Activated T-cell treated with anti-CD3 and anti-CD28 coated beads, Interleukin-2, amount 50 U/mL, for 24 hours (primary cell): ENCODE results near the gene CIAO3.

Experiments used
- DNase-seq: peaks from one replicate; pipeline ENCODE4 v3.0.0-alpha.2; 2020
- H3K27ac Mint-ChIP-seq: 2 replicates; pipeline ENCODE4 v1.8.0; 2020; ENCODE audit warnings: mild to moderate bottlenecking, mixed read lengths
- H3K27me3 Mint-ChIP-seq: 2 replicates; pipeline ENCODE4 v1.8.0; 2020; ENCODE audit warnings: mixed read lengths
- H3K36me3 Mint-ChIP-seq: 2 replicates; pipeline ENCODE4 v1.8.0; 2020; ENCODE audit warnings: low read depth, mixed read lengths
- H3K4me1 Mint-ChIP-seq: 2 replicates; pipeline ENCODE4 v1.8.0; 2020; ENCODE audit warnings: low read depth, mixed read lengths
- H3K4me3 Mint-ChIP-seq: 2 replicates; pipeline ENCODE4 v1.8.0; 2020; ENCODE audit warnings: mild to moderate bottlenecking, moderate library complexity, mixed read lengths
- H3K9me3 Mint-ChIP-seq: 2 replicates; pipeline ENCODE4 v1.8.0; 2020; ENCODE audit warnings: mixed read lengths

The CIAO3 gene

DNA sequence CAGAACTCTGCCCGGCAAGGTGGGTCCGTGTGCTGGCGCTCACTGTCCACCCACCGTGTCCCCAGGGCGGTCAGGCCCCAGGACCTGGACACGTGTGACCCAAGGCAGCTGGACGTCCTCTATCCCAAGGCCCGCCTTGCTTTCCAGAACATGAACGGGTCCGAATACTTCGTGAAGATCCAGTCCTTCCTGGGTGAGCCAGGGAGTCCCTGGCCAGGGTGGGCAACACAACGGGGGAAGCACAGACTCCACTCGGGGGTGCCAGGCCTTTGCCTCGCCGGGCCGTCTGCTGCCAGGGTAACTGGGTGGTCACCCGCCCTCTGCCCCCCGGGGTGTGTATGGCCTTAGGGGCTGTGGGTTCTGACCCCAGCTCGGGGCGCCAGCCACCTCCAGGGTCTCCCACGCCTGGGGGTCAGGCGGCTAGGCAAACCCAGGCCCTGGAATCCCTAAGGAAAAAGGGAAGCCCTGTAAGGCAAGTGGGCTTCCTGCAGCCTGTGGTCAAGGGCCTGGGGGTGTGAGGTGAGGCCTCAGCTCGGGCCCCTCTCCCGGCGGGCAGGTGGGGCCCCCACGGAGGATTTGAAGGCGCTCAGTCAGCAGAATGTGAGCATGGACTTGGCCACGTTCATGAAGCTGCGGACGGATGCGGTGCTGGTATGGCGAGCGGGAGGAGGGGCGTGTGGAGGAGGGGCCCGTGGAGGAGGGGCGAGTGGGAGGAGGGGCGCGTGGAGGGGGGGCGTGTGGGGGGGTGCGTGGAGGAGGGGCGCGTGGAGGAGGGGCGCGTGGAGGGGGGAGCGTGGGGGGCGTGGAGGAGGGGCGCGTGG, 26.2 kb upstream of the CIAO3 start:
- Mint-ChIP-seq H3K27me3 (no peaks in the 10 kb centered on the region), H3K36me3 (no peaks in the 10 kb centered on the region), H3K4me1 (no peaks in the 10 kb centered on the region), H3K4me3 (no peak overlapping the region), H3K9me3 (no peaks in the 10 kb centered on the region), H3K27ac (no peak overlapping the region)
- no peak for DNase-seq

DNA sequence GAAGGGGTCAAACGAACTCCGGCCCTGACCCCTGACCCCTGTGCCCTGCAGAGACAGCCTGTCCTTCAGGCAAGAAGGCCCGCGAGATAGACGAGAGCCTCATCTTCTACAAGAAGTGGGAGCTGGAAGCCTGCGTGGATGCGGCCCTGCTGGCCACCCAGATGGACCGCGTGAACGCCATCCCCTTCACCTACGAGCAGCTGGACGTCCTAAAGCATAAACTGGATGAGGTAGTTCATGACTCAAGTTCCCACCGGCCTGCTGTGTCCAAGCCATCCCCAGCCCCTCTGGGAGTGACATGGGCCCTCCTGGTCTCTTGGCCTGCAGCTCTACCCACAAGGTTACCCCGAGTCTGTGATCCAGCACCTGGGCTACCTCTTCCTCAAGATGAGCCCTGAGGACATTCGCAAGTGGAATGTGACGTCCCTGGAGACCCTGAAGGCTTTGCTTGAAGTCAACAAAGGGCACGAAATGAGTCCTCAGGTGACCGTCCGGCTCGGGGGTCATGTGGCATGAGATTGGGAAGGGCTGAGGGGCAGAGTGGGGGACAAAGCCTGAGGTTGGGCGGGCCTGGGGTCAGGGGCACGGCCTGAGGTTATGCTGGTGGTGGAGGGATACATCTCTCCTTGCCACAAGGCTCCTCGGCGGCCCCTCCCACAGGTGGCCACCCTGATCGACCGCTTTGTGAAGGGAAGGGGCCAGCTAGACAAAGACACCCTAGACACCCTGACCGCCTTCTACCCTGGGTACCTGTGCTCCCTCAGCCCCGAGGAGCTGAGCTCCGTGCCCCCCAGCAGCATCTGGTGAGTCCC, 25.4 kb upstream of the CIAO3 start:
- Mint-ChIP-seq H3K36me3 (no peaks in the 10 kb centered on the region), H3K9me3 (no peaks in the 10 kb centered on the region), H3K27ac (no peak overlapping the region), H3K4me3 (no peak overlapping the region), H3K4me1 (no peaks in the 10 kb centered on the region), H3K27me3 (no peaks in the 10 kb centered on the region)
- no peak for DNase-seq

DNA sequence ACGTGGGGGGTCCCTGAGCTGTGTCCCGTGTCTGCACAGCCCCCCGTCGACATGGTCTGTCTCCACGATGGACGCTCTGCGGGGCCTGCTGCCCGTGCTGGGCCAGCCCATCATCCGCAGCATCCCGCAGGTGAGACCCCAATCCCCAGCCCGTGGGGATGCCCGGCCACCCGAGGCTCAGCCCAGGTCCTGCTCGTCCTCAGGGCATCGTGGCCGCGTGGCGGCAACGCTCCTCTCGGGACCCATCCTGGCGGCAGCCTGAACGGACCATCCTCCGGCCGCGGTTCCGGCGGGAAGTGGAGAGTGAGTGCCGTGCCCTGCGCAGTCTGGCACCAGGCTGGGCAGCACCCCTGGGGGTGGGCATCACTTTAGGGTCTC, 24.7 kb upstream of the CIAO3 start:
- no peak for DNase-seq
- no peaks in the 10 kb centered on the region for H3K36me3 Mint-ChIP-seq
- H3K27ac Mint-ChIP-seq: no peak overlapping the region
- H3K4me1 Mint-ChIP-seq: no peaks in the 10 kb centered on the region
- no peaks in the 10 kb centered on the region for H3K27me3 Mint-ChIP-seq
- H3K9me3 Mint-ChIP-seq: no peaks in the 10 kb centered on the region
- H3K4me3 Mint-ChIP-seq: no peak overlapping the region

DNA sequence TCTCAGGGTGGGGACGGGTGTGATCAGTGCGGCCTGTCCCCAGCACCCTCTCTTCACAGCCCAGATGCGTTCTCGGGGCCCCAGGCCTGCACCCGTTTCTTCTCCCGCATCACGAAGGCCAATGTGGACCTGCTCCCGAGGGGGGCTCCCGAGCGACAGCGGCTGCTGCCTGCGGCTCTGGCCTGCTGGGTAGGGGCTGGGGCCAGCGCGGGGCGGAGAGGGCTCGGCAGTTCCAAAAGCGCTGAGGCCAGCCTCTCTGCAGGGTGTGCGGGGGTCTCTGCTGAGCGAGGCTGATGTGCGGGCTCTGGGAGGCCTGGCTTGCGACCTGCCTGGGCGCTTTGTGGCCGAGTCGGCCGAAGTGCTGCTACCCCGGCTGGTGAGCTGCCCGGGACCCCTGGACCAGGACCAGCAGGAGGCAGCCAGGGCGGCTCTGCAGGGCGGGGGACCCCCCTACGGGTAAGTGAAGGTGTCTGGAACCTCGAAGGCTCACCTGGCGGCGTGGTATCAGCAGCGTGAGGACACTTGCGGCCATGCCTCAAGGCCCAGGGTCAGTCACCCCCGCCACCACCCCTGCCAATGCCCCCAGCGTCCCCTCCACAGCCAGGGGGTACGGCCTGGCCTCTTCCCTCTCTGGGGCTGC, 24.2 kb upstream of the CIAO3 start:
- no peak overlapping the region for H3K27ac Mint-ChIP-seq

DNA sequence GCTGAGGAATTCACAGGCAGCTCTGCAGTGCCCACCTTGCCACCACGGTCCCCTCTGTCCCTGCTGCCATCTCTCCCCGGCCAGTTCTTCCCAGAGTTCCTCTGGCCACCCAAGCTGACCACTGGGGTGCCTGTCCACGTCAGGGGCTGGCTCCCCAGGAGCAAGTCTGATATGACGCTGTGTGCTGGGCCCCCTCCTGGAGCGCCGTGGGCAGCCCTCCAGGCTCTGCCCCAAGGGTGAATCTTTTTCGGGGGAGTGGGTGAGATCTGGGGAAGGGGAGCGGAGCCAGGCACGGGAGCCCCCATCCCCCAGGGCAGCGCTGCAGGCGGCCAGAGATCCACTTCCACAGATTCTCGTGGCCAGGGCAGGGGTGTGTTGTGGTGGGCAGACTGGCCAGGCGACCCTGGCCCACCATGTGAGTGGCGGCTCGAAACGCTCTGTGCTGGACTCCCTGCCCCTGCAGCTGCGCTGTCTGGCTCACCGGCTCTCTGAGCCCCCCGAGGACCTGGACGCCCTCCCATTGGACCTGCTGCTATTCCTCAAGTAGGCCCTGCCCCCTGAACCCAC, 23.5 kb upstream of the CIAO3 start:
- Mint-ChIP-seq H3K27ac (no peak overlapping the region), H3K27me3 (no peaks in the 10 kb centered on the region), H3K4me1 (no peaks in the 10 kb centered on the region), H3K36me3 (no peaks in the 10 kb centered on the region), H3K9me3 (no peaks in the 10 kb centered on the region), H3K4me3 (no peak overlapping the region)
- DNase-seq: no peak

More for the DNA sequence above, 24.2 kb upstream of the CIAO3 start:
- H3K9me3 Mint-ChIP-seq: no peaks in the 10 kb centered on the region
- H3K27me3 Mint-ChIP-seq: no peaks in the 10 kb centered on the region
- DNase-seq: no peak
- no peak overlapping the region for H3K4me3 Mint-ChIP-seq
- H3K4me1 Mint-ChIP-seq: no peaks in the 10 kb centered on the region
- H3K36me3 Mint-ChIP-seq: no peaks in the 10 kb centered on the region

DNA sequence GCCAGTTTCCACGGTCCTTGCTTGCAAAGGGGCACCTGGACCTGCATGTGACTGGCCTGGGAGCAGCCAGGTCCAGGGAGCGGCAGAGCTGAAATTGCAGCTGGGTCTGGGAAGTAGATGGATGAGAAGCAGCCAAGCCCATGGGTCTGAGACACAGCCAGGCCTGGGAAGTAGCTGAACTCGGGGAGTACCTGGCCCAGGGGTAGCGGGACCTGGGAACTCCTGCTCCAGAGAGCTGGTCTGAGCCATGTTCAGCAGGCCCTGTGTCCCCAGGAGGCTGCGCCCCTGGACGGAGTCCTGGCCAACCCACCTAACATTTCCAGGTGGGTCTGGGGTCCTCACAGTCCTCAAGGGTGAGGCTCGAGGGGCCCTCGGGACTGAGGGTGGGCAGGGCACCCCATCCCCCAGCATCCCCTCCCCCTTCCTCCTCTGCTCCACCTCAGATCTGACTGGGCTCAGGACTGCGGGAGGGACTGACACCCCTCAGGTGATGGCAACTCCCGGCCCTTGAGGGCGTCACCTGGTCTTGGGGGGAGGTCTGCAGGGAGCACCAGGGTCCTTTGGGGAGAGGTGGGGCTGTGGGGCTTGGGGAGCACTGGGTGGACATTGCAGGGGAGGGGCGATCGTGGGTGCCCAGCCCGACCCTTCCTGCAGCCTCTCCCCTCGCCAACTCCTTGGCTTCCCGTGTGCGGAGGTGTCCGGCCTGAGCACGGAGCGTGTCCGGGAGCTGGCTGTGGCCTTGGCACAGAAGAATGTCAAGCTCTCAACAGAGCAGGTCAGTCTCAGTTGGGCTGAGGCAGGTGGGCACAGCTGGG, 22.8 kb upstream of the CIAO3 start:
- DNase-seq: no peak
- Mint-ChIP-seq H3K4me3 (no peak overlapping the region), H3K27me3 (no peaks in the 10 kb centered on the region), H3K36me3 (no peaks in the 10 kb centered on the region), H3K9me3 (no peaks in the 10 kb centered on the region), H3K4me1 (no peaks in the 10 kb centered on the region), H3K27ac (no peak overlapping the region)

DNA sequence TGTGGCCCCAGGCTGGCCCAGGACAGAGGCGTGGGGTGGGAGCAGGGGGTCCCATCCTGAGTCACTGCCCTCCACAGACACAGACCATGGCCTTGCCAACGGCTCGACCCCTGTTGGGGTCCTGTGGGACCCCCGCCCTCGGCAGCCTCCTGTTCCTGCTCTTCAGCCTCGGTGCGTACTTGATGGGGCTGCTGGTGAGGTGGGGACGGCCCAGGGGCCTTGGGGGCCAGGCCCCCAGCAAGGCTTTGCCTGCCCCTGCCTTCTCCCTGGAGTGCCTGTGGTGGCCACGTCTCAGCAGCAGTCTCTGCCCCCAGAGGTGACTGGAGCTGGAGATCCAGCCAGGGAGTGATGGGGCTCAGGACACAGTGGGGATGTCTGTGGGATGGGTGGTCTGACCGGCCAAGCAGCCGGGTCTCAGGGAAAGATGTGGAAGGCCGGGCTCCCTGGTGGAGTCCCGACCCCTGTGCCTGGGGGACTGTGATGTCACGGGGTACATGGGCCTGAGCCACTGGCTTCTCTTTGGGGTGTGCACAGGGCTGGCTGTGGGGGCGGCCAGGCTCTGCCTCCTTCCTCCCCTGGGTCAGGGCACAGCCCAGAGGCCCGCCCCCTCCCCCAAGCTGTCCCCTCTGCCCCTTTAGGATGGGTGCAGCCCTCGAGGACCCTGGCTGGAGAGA, 21.9 kb upstream of the CIAO3 start:
- no peaks in the 10 kb centered on the region for H3K36me3 Mint-ChIP-seq
- no peak for DNase-seq
- H3K4me3 Mint-ChIP-seq: no peak overlapping the region
- no peaks in the 10 kb centered on the region for H3K9me3 Mint-ChIP-seq
- H3K27ac Mint-ChIP-seq: no peak overlapping the region
- H3K4me1 Mint-ChIP-seq: no peaks in the 10 kb centered on the region
- no peaks in the 10 kb centered on the region for H3K27me3 Mint-ChIP-seq

DNA sequence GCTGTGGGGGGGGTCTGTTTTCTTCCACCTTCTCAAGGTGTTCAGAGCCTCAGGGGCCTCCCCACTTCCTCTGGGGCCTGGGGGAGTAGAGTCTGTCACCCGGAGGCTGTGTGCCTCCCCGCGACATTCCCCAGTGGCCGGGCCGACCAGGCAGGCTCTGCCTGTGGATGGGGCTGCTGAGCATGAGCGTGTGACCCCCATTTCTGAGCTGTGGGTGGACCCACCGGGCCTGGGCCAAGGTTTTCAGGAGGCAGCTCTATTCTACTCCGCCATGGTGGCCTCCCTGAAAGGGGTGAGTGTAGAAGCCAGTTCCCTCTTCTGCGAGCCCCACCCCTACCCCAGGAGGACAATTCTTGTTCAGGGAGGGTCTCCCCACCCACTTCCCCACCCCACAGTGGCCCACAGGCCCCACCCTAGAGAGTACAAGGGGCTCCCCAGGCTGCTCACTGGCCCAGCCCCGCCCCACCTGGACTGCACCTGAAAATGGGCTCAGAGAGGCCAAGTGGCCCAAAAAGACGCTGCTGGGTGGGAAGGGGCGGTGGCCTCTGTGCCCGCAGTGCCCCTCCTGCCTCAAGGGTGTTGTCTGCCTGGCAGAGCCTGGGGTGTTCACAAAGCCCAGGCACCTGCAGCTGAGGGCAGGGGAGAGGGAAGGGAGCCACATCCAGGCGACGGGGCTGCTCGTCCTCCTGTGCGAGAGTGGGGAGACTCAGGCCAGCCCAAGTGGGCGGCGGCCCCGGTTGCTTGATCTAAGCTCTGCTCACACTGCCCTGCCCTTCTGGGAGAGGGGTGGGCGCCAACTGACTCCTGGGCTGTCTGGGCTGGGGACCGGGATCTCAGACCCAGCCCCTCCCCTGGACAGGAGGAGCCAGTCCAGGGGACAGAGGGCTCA, 21.1 kb upstream of the CIAO3 start:
- no peaks in the 10 kb centered on the region for H3K9me3 Mint-ChIP-seq
- H3K36me3 Mint-ChIP-seq: no peaks in the 10 kb centered on the region
- H3K27me3 Mint-ChIP-seq: no peaks in the 10 kb centered on the region
- peaks cover 1% of the 10 kb centered on the region for H3K4me1 Mint-ChIP-seq
- DNase-seq: no peak
- no peak overlapping the region for H3K4me3 Mint-ChIP-seq
- no peak overlapping the region for H3K27ac Mint-ChIP-seq

DNA sequence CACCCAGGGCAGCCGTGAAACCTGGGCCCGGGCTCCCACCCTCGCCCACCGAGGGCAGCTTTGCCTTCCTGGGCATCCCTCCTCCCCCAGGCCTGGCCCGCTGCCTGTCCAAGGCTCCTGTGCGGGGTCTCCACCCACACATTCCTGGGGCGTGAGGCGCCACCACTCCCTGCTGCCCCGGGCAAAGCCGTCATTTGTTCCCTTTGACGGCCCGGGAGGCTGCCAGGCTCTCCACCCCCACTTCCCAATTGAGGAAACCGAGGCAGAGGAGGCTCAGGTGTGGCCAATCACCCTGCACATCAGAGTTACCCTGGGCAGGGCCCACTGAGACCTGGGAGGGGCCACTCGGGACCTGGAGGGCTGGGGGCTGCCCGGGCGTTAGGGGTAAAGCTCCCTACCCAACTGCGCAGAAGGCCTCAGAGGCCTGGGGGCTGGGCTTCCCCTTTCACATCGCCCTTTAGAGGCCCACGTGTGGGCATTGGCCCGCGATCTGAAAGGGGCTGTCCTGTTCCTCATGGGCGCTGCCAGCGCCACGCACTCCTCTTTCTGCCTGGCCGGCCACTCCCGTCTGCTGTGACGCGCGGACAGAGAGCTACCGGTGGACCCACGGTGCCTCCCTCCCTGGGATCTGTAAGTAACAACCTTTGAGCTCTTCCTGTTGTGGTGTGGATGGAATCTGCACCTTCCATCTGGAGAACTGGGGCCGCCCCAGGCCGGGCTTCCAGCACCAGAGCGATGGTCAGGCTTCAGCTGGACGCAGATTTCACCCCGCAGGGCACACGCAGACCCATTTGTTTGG, 19.9 kb upstream of the CIAO3 start, which contains the start of gene MSLN:
TSS of gene MSLN (plus strand) at position 190 of the 799 bp plus-strand sequence. CDS start 1,947 bp downstream, outside the sequence.
- no peak within 1 kb of the TSS for H3K4me3 Mint-ChIP-seq
- peaks cover 4% of the 10 kb centered on the region for H3K9me3 Mint-ChIP-seq

DNA sequence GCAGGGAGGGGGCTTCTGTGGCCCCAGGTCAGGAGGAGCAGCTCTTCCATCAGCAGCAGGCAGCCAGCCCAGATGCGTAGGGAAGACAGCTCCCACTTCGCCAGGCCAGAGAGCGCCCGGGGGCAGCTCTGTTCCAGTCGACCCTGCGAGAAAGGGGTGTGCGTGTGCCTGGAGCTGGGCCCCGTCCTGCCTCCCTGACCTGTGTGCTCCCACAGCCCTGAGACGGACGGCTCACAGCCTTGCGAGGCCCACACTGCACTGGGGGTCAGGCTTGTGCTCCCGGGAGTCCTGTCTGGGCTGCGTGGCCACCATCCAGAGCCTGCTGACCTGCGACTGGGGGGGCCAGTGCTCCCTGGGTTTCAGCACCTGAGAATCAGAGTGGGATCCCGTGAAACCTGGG, 19.3 kb upstream of the CIAO3 start:
- Mint-ChIP-seq H3K36me3 (no peaks in the 10 kb centered on the region), H3K4me3 (no peak overlapping the region), H3K27ac (no peak overlapping the region), H3K27me3 (peaks cover 4% of the 10 kb centered on the region), H3K4me1 (peaks cover 5% of the 10 kb centered on the region), H3K9me3 (peaks cover 4% of the 10 kb centered on the region)
- no peak for DNase-seq

More for the DNA sequence above, 19.9 kb upstream of the CIAO3 start, which contains the start of gene MSLN:
- Mint-ChIP-seq H3K36me3 (no peaks in the 10 kb centered on the region), H3K27me3 (peaks cover 4% of the 10 kb centered on the region), H3K27ac (no peak within 1 kb of the TSS), H3K4me1 (peaks cover 5% of the 10 kb centered on the region)
- no peak for DNase-seq

DNA sequence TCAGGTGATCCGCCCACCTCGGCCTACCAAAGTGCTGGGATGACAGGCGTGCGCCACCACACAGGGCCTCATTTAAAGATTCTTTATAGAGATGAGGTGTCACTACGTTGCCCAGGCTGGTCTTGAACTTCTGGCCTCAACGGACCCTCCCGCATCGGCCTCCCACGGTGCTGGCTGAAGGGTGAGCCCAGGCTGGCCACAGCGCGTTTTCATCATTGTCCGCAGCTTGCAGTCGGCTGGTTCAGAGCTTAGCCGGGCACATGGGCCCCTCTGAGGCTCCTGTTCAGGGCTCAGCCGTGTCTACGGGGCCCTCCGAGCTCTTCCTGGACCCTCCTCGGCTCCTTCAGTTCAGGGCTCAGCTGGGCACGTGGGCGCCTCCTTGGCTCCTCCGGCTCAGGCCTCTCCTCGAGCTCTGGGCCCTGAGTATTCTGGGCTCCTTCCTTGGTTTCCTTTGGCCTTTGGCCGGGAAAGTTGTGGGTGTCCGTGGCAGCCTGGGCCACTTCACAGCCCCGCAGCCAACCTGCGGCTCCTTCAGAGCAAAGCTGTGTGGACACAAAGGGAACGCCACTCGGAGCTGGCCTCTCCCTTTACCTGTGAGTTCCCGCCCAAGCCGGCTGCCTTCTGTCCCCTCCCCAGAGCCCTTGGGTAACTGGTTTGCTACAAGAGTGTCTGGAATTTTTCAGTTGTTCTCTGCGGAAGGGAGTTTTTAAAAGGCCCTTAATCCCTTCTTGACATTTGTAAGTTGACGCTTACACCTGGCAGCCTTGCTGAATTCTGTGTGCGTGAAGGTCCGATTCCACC, 18.5 kb upstream of the CIAO3 start:
- Mint-ChIP-seq H3K4me1 (peaks cover 6% of the 10 kb centered on the region), H3K36me3 (no peaks in the 10 kb centered on the region), H3K27me3 (peaks cover 4% of the 10 kb centered on the region)

More for the DNA sequence above, 18.5 kb upstream of the CIAO3 start:
- H3K4me3 Mint-ChIP-seq: no peak overlapping the region
- no peak overlapping the region for H3K27ac Mint-ChIP-seq
- peaks cover 4% of the 10 kb centered on the region for H3K9me3 Mint-ChIP-seq
- no peak for DNase-seq
